GM23338 (cell line): ENCODE data around the gene CD79A. TPM values are rescaled to one million over a fixed set of nuclear protein-coding genes. Genes with fewer than 3 reads are reported as not detected.

ENCODE experiments used
- ATAC-seq: fragments of 200-7000 bp; cut with Tn5 transposase; 3 replicates; pipeline ENCODE4 v1.9.1; 2020
- DNase-seq: peaks from one replicate; pipeline ENCODE4 v3.0.0-alpha.2; 2015; ENCODE audit warnings: low spot score
- H2AFZ ChIP-seq: fragments of 200-600 bp; sonication (generic); 2 replicates; pipeline ENCODE4 v1.8.0; 2016; ENCODE audit warnings: antibody characterized with exemption, mild to moderate bottlenecking, moderate library complexity
- H3F3A ChIP-seq: fragments of 200-600 bp; sonication (generic); replicated peaks from 2 replicates; pipeline ENCODE4 v1.8.0; 2017; ENCODE audit warnings: antibody characterized with exemption, mixed run types, low read depth
- H3K27ac ChIP-seq: fragments of 200-600 bp; sonication (generic); 2 replicates; pipeline ENCODE4 v1.6.1; 2016; ENCODE audit warnings: low read depth
- H3K27me3 ChIP-seq: fragments of 200-600 bp; sonication (generic); 2 replicates; pipeline ENCODE4 v1.8.0; 2016; ENCODE audit warnings: mild to moderate bottlenecking, mixed run types, moderate library complexity; ENCODE audit not compliant: insufficient read depth
- H3K36me3 ChIP-seq: fragments of 200-600 bp; sonication (generic); 2 replicates; pipeline ENCODE4 v1.8.0; 2016; ENCODE audit warnings: mild to moderate bottlenecking; ENCODE audit not compliant: insufficient read depth
- H3K4me1 ChIP-seq: fragments of 200-600 bp; sonication (generic); 2 replicates; pipeline ENCODE4 v1.8.0; 2016; ENCODE audit warnings: mild to moderate bottlenecking, moderate library complexity; ENCODE audit not compliant: insufficient read depth
- H3K4me2 ChIP-seq: fragments of 200-600 bp; sonication (generic); 2 replicates; pipeline ENCODE4 v1.7.1; 2017; ENCODE audit warnings: mixed run types
- H3K4me3 ChIP-seq: fragments of 200-600 bp; sonication (generic); 2 replicates; pipeline ENCODE4 v1.6.1; 2016; ENCODE audit warnings: mixed run types
- H3K79me2 ChIP-seq: fragments of 200-600 bp; sonication (generic); replicated peaks from 2 replicates; pipeline ENCODE4 v1.8.0; 2017; ENCODE audit warnings: mild to moderate bottlenecking; ENCODE audit not compliant: insufficient read depth
- H3K9me2 ChIP-seq: fragments of 200-600 bp; sonication (generic); 2 replicates; pipeline ENCODE4 v1.8.0; 2017; ENCODE audit not compliant: insufficient read depth
- H4K20me1 ChIP-seq: fragments of 200-600 bp; sonication (generic); replicated peaks from 2 replicates; pipeline ENCODE4 v1.8.0; 2017; ENCODE audit warnings: mild to moderate bottlenecking; ENCODE audit not compliant: insufficient read depth
- H3K27ac Mint-ChIP-seq: 2 replicates; pipeline ENCODE4 v1.8.0; 2020; ENCODE audit warnings: inconsistent platforms, mild to moderate bottlenecking, moderate library complexity, mixed read lengths
- H3K27me3 Mint-ChIP-seq: 3 replicates; pipeline ENCODE4 v1.8.0; 2022; ENCODE audit warnings: low read depth, mild to moderate bottlenecking, moderate library complexity, mixed read lengths, inconsistent platforms; ENCODE audit not compliant: insufficient read depth, poor library complexity
- H3K36me3 Mint-ChIP-seq: 3 replicates; pipeline ENCODE4 v1.8.0; 2021; ENCODE audit warnings: low read depth, mild to moderate bottlenecking, inconsistent platforms, moderate library complexity, mixed read lengths
- H3K4me1 Mint-ChIP-seq: 3 replicates; pipeline ENCODE4 v1.8.0; 2020; ENCODE audit warnings: mild to moderate bottlenecking, inconsistent platforms, mixed read lengths
- H3K4me3 Mint-ChIP-seq: 3 replicates; pipeline ENCODE4 v1.8.0; 2021; ENCODE audit warnings: moderate library complexity, mild to moderate bottlenecking, inconsistent platforms, mixed read lengths
- H3K9me3 Mint-ChIP-seq: 3 replicates; pipeline ENCODE4 v1.8.0; 2020; ENCODE audit warnings: moderate library complexity, mild to moderate bottlenecking, inconsistent platforms, mixed read lengths
- CREB1 ChIP-seq: fragments of 250-450 bp; sonication (Bioruptor Pico); IDR thresholded peaks from 2 replicates; pipeline ENCODE4 v1.5.0; 2020; ENCODE audit warnings: low read depth, mild to moderate bottlenecking, moderate library complexity
- CTCF ChIP-seq, 2 experiments: fragments of 200-600 bp in 1 of 2; sonication (generic) in 1 of 2; conservative IDR thresholded peaks; 2 replicates each; pipeline versions ENCODE4 v1.5.1 to v1.6.1; 2016 to 2017; ENCODE audit warnings: antibody characterized with exemption in 2 of 2, low read depth in 2 of 2, mild to moderate bottlenecking in 2 of 2, moderate library complexity in 1 of 2
- EZH2 ChIP-seq: fragments of 200-600 bp; sonication (generic); IDR thresholded peaks from one replicate; pipeline ENCODE4 v1.8.0; 2017; ENCODE audit warnings: antibody characterized with exemption, mild to moderate bottlenecking, low read depth; ENCODE audit not compliant: unreplicated experiment
- EZH2phosphoT487 ChIP-seq: fragments of 200-600 bp; sonication (generic); IDR thresholded peaks from one replicate; pipeline ENCODE4 v1.8.1; 2018; ENCODE audit warnings: antibody characterized with exemption; ENCODE audit not compliant: unreplicated experiment
- REST ChIP-seq: IDR thresholded peaks from one replicate; pipeline ENCODE4 v1.6.1; 2018; ENCODE audit warnings: antibody characterized with exemption; ENCODE audit not compliant: unreplicated experiment
- ZNF114 ChIP-seq: fragments of 250-450 bp; sonication (Bioruptor Pico); IDR thresholded peaks from 2 replicates; pipeline ENCODE4 v1.5.0; 2020; ENCODE audit warnings: mild to moderate bottlenecking, moderate library complexity
- polyA plus RNA-seq: library from polyadenylated mRNA; unstranded; fragments of >200 nt; fragmentation: Nextera tagmentation; extraction: Ambion mirVana; gene quantifications from 2 replicates; pipeline ENCODE4 v1.2.1, GENCODE V29; 2016
- total RNA-seq: library from RNA; depleted of rRNA; stranded (reverse); fragments of >200 nt; shearing (Covaris generic); gene quantifications from 2 replicates; pipeline ENCODE4 v1.2.3, GENCODE V29; 2014
- TF ChIP-seq, protein P1 (sequence below): fragments of 250-450 bp; sonication (Bioruptor Pico); IDR thresholded peaks from 2 replicates; pipeline ENCODE4 v1.5.0; 2020; ENCODE audit warnings: mild to moderate bottlenecking, moderate library complexity

The CD79A gene
- total and polyA plus RNA-seq, 2 experiments from 2014 or later = 0.27 TPM; not detected in 1

DNA sequence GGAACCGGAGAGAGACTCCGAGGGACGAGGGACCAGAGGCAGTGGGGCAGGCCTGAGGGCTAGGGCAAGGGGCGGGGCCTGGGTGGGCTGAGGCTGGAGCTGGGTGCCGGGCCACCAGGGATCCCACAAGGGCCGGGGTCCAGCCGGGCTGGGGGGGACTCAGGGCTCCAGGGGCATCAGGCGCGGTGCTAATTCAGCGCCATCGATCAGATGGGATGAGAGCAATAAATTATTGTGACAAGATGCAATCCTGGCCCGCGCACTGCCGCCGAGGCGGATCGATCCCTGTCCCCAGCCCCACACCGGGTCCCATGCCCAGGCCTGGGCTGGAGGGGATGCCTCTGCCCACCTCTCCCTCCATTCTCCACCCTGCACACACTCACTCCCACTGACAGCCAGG, 45.5 kb downstream of the CD79A start (continued):
- TF ChIP-seq, protein P1, sequence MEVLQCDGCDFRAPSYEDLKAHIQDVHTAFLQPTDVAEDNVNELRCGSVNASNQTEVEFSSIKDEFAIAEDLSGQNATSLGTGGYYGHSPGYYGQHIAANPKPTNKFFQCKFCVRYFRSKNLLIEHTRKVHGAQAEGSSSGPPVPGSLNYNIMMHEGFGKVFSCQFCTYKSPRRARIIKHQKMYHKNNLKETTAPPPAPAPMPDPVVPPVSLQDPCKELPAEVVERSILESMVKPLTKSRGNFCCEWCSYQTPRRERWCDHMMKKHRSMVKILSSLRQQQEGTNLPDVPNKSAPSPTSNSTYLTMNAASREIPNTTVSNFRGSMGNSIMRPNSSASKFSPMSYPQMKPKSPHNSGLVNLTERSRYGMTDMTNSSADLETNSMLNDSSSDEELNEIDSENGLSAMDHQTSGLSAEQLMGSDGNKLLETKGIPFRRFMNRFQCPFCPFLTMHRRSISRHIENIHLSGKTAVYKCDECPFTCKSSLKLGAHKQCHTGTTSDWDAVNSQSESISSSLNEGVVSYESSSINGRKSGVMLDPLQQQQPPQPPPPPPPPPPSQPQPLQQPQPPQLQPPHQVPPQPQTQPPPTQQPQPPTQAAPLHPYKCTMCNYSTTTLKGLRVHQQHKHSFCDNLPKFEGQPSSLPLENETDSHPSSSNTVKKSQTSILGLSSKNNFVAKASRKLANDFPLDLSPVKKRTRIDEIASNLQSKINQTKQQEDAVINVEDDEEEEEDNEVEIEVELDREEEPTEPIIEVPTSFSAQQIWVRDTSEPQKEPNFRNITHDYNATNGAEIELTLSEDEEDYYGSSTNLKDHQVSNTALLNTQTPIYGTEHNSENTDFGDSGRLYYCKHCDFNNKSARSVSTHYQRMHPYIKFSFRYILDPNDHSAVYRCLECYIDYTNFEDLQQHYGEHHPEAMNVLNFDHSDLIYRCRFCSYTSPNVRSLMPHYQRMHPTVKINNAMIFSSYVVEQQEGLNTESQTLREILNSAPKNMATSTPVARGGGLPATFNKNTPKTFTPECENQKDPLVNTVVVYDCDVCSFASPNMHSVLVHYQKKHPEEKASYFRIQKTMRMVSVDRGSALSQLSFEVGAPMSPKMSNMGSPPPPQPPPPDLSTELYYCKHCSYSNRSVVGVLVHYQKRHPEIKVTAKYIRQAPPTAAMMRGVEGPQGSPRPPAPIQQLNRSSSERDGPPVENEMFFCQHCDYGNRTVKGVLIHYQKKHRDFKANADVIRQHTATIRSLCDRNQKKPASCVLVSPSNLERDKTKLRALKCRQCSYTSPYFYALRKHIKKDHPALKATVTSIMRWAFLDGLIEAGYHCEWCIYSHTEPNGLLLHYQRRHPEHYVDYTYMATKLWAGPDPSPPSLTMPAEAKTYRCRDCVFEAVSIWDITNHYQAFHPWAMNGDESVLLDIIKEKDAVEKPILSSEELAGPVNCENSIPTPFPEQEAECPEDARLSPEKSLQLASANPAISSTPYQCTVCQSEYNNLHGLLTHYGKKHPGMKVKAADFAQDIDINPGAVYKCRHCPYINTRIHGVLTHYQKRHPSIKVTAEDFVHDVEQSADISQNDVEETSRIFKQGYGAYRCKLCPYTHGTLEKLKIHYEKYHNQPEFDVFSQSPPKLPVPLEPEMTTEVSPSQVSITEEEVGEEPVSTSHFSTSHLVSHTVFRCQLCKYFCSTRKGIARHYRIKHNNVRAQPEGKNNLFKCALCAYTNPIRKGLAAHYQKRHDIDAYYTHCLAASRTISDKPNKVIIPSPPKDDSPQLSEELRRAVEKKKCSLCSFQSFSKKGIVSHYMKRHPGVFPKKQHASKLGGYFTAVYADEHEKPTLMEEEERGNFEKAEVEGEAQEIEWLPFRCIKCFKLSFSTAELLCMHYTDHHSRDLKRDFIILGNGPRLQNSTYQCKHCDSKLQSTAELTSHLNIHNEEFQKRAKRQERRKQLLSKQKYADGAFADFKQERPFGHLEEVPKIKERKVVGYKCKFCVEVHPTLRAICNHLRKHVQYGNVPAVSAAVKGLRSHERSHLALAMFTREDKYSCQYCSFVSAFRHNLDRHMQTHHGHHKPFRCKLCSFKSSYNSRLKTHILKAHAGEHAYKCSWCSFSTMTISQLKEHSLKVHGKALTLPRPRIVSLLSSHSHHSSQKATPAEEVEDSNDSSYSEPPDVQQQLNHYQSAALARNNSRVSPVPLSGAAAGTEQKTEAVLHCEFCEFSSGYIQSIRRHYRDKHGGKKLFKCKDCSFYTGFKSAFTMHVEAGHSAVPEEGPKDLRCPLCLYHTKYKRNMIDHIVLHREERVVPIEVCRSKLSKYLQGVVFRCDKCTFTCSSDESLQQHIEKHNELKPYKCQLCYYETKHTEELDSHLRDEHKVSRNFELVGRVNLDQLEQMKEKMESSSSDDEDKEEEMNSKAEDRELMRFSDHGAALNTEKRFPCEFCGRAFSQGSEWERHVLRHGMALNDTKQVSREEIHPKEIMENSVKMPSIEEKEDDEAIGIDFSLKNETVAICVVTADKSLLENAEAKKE (CRISPR knock-in tag) = no peak
- TF ChIP-seq ZNF114 (no peak), EZH2phosphoT487 (no peak)

DNA sequence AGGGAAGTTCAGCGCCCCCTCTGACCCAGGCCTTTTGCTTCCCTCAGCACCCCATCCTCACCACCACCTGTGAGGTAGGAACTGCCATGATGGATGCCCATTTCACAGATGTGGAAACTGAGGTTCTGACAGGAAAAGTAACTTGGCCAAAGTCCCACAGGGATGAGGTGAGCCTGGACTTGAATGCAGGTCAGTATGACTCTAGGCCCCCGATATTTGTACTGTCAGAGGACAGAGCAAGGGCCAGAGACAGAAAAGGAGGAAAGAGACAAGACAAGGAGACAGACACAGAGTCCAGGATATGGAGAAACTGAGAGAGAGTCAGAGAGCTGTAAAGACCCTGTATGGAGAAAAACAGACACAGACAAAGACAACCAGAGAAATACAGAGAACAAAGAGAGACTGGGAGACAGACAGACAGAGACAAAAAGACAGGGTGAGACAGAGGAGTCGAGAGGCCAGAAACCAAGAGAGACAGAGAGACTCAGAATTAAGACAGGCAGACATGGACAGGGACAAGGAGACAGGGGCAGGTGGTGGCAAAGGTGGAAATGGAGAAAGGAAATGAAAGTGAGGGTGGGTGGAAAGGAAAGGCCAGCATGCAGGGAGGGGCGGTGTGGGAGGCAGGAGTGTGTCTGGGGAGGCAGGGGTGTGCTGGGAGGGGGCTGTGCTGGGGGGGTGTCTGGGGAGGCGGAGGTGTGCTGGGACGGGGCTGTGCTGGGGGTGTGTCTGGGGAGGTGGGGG, 46.1 kb downstream of the CD79A start:
- Histone ChIP-seq H4K20me1 (peaks cover 7% of the 10 kb centered on the region; the same call in 1 of the 2 replicates), H3K79me2 (no peaks in the 10 kb centered on the region), H3K9me2 (no peaks in the 10 kb centered on the region), H3F3A (peaks cover 9% of the 10 kb centered on the region), H3K4me1 (peaks cover 9% of the 10 kb centered on the region; the same call in 1 of the 2 replicates), H3K27me3 (peaks cover 98% of the 10 kb centered on the region), H2AFZ (no peak overlapping the region), H3K27ac (no peak overlapping the region), H3K36me3 (no peaks in the 10 kb centered on the region), H3K4me2 (peak overlapping the region; percentile 73; the same call in 1 of the 2 replicates), H3K4me3 (no peak overlapping the region)
- Mint-ChIP-seq H3K4me1 (peaks cover 13% of the 10 kb centered on the region), H3K9me3 (peaks cover 3% of the 10 kb centered on the region; the same call in 1 of the 3 replicates), H3K36me3 (no peaks in the 10 kb centered on the region; the same call in 2 of the 3 replicates), H3K27ac (no peak overlapping the region), H3K27me3 (peaks cover 13% of the 10 kb centered on the region), H3K4me3 (peak overlapping the region; percentile 8; the same call in 1 of the 3 replicates)
- no peak for DNase-seq
- ATAC-seq = no peak
- TF ChIP-seq CTCF (conservative IDR thresholded peaks at IDR 0.05; ENCODE audit: low read depth in 2 of 2) (no peak), REST (no peak), EZH2phosphoT487 (no peak), CREB1 (no peak), EZH2 (peak; percentile 71)
